ENCODE results near the gene TPBGL. TPM values are rescaled to one million over a fixed set of nuclear protein-coding genes. Genes with fewer than 3 reads are reported as not detected.
"Not testable (repeated sequence)": the region's sequence is repeated elsewhere in the genome, so short reads cannot be mapped to it uniquely, and the experiment has no call there.

TPBGL gene
- total RNA-seq, 1 donor from 2014 or later, result 0.07 TPM

- TF ChIP-seq, protein P1, sequence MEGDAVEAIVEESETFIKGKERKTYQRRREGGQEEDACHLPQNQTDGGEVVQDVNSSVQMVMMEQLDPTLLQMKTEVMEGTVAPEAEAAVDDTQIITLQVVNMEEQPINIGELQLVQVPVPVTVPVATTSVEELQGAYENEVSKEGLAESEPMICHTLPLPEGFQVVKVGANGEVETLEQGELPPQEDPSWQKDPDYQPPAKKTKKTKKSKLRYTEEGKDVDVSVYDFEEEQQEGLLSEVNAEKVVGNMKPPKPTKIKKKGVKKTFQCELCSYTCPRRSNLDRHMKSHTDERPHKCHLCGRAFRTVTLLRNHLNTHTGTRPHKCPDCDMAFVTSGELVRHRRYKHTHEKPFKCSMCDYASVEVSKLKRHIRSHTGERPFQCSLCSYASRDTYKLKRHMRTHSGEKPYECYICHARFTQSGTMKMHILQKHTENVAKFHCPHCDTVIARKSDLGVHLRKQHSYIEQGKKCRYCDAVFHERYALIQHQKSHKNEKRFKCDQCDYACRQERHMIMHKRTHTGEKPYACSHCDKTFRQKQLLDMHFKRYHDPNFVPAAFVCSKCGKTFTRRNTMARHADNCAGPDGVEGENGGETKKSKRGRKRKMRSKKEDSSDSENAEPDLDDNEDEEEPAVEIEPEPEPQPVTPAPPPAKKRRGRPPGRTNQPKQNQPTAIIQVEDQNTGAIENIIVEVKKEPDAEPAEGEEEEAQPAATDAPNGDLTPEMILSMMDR (IDR thresholded peaks at IDR 0.05; ENCODE audit: unreplicated experiment), result no peak
- DNase-seq (ENCODE audit: low spot score in 2 of 2, unreplicated experiment in 2 of 2), result no peak
- Mint-ChIP-seq H3K36me3 (no peaks in the 10 kb centered on the region), H3K27ac (no peak overlapping the region), H3K27me3 (ENCODE audit: low read depth) (no peaks in the 10 kb centered on the region), H3K9me3 (no peaks in the 10 kb centered on the region), H3K4me3 (no peak overlapping the region), H3K4me1 (no peaks in the 10 kb centered on the region)
Observed at GRCh38 chr11:75270896-75271418, 30.4 kb downstream of the TPBGL start.

DNA sequence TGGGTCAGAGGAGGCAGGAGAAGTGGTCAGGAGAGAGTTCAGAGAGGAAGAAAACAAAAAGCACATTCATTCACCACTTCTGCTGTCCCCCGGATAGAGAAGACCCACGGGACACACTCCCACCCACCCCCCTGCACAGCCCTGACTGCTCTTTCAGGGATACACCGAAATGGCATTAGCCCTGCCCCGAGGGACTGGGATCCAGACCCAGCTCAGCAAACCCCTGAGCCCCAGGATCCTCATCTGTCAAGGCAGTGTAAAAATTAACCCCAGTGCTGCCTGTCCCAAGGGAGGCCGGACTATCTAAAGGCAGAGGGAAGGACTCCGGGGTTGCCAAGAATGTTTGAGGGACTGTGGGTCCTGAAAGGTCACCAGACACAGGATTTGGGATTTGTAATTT, 31.2 kb downstream of the TPBGL start:
- H3K4me3 Mint-ChIP-seq, result no peak overlapping the region
- DNase-seq (ENCODE audit: low spot score in 2 of 2, unreplicated experiment in 2 of 2), result no peak
- no peaks in the 10 kb centered on the region for H3K9me3 Mint-ChIP-seq
- TF ChIP-seq, protein P1 (IDR thresholded peaks at IDR 0.05; ENCODE audit: unreplicated experiment), result no peak
- no peak overlapping the region for H3K27ac Mint-ChIP-seq
- no peaks in the 10 kb centered on the region for H3K36me3 Mint-ChIP-seq
- no peaks in the 10 kb centered on the region for H3K27me3 Mint-ChIP-seq (ENCODE audit: low read depth)
- no peaks in the 10 kb centered on the region for H3K4me1 Mint-ChIP-seq

- Mint-ChIP-seq H3K9me3 (no peaks in the 10 kb centered on the region), H3K4me1 (no peaks in the 10 kb centered on the region), H3K4me3 (no peak overlapping the region), H3K27me3 (ENCODE audit: low read depth) (no peaks in the 10 kb centered on the region), H3K36me3 (no peaks in the 10 kb centered on the region), H3K27ac (no peak overlapping the region)
- no peak for DNase-seq (ENCODE audit: low spot score in 2 of 2, unreplicated experiment in 2 of 2)
- TF ChIP-seq, protein P1 (IDR thresholded peaks at IDR 0.05; ENCODE audit: unreplicated experiment), result no peak
Observed at GRCh38 chr11:75272391-75272790, 31.8 kb downstream of the TPBGL start.

GRCh38 chr11:75272821-75273301, 32.3 kb downstream of the TPBGL start:
- no peaks in the 10 kb centered on the region for H3K36me3 Mint-ChIP-seq
- TF ChIP-seq, protein P1 (IDR thresholded peaks at IDR 0.05; ENCODE audit: unreplicated experiment), result no peak
- no peak overlapping the region for H3K4me3 Mint-ChIP-seq
- H3K4me1 Mint-ChIP-seq, result no peaks in the 10 kb centered on the region
- no peaks in the 10 kb centered on the region for H3K9me3 Mint-ChIP-seq
- H3K27me3 Mint-ChIP-seq (ENCODE audit: low read depth), result no peaks in the 10 kb centered on the region
- DNase-seq (ENCODE audit: low spot score in 2 of 2, unreplicated experiment in 2 of 2), result no peak
- H3K27ac Mint-ChIP-seq, result no peak overlapping the region

- H3K4me1 Mint-ChIP-seq, result no peaks in the 10 kb centered on the region
- H3K27ac Mint-ChIP-seq, result no peak overlapping the region
- no peaks in the 10 kb centered on the region for H3K27me3 Mint-ChIP-seq (ENCODE audit: low read depth)
- no peaks in the 10 kb centered on the region for H3K36me3 Mint-ChIP-seq
- TF ChIP-seq, protein P1 (IDR thresholded peaks at IDR 0.05; ENCODE audit: unreplicated experiment), result no peak
- H3K9me3 Mint-ChIP-seq, result no peaks in the 10 kb centered on the region
- no peak overlapping the region for H3K4me3 Mint-ChIP-seq
- no peak for DNase-seq (ENCODE audit: low spot score in 2 of 2, unreplicated experiment in 2 of 2)
Observed at GRCh38 chr11:75273411-75274391, 33.1 kb downstream of the TPBGL start.

DNA sequence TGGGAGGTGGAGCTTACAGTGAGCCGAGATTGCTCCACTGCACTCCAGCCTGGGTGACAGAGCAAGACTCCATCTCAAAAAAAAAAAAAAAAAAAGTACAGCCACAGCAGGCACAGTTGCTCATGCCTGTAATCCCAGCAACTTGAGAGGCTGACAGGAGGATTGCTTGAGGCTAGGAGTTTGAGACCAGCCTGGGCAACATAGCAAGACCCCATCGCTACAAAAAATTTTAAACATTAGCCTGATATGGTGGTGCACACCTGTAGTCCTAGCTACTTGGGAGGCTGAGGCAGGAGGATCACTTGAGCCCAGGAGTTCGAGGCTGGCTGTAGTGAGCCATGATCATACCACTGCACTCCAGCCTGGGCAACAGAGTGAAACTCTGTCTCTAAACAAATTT, 34.1 kb downstream of the TPBGL start:
- not testable (repeated sequence) for H3K36me3 Mint-ChIP-seq; H3K4me1 Mint-ChIP-seq; H3K9me3 Mint-ChIP-seq; H3K27ac Mint-ChIP-seq; DNase-seq (ENCODE audit: low spot score in 2 of 2, unreplicated experiment in 2 of 2); H3K4me3 Mint-ChIP-seq; H3K27me3 Mint-ChIP-seq (ENCODE audit: low read depth)

Measured in mesothelial cell of epicardium (in vitro differentiated cells).